Duodenal mucosa (tissue), 2 donors: ENCODE results near the gene LNPK.
A peak's percentile ranks its signal among the peaks of the same experiment; 100 is the strongest.

Experiments used
- H3K27ac ChIP-seq: one replicate; pipeline ENCODE4 v1.7.0; 2013; ENCODE audit warnings: low read depth, low read length
- H3K27me3 ChIP-seq, 2 donors: one replicate each; pipeline ENCODE4 v1.7.0; 2013; ENCODE audit warnings: low read length in 2 of 2, control low read depth in 1 of 2; ENCODE audit not compliant: insufficient read depth in 2 of 2, control insufficient read depth in 1 of 2
- H3K36me3 ChIP-seq, 2 donors: one replicate each; pipeline ENCODE4 v1.7.0; 2013; ENCODE audit warnings: low read length in 2 of 2, control low read depth in 1 of 2; ENCODE audit not compliant: insufficient read depth in 2 of 2, control insufficient read depth in 1 of 2
- H3K4me1 ChIP-seq, 2 donors: one replicate each; pipeline ENCODE4 v1.7.0; 2013; ENCODE audit warnings: low read length in 2 of 2, control low read depth in 1 of 2; ENCODE audit not compliant: insufficient read depth in 2 of 2, control insufficient read depth in 1 of 2
- H3K4me3 ChIP-seq, 2 donors: one replicate each; pipeline ENCODE4 v1.7.0; 2013; ENCODE audit warnings: low read length in 2 of 2, low read depth in 1 of 2
- H3K9ac ChIP-seq, 2 donors: one replicate each; pipeline ENCODE4 v1.7.0; 2013; ENCODE audit warnings: low read length in 2 of 2, low read depth in 1 of 2
- H3K9me3 ChIP-seq, 2 donors: one replicate each; pipeline ENCODE4 v1.7.0; 2013; ENCODE audit warnings: low read length in 2 of 2, control low read depth in 1 of 2; ENCODE audit not compliant: control insufficient read depth in 1 of 2

Gene LNPK

GRCh38 chr2:176001916-176002687, at the start of gene LNPK:
TSS of gene LNPK (minus strand) at chr2:176002267. CDS start at chr2:175995584, 6,683 bp downstream.
- H3K27ac ChIP-seq: peak within 1 kb of the TSS; percentile 59
- no peaks in the 10 kb centered on the region for H3K27me3 ChIP-seq
- peak within 1 kb of the TSS; percentile 87 to 94 for H3K4me3 ChIP-seq
- H3K9me3 ChIP-seq: no peaks in the 10 kb centered on the region
- peaks cover 5 to 23% of the 10 kb centered on the region in 2 donors for H3K4me1 ChIP-seq
- H3K9ac ChIP-seq: peak within 1 kb of the TSS; percentile 85 to 87
- H3K36me3 ChIP-seq: no peaks in the 10 kb centered on the region

GRCh38 chr2:176039375-176039774, 37.3 kb upstream of the LNPK start:
- H3K9me3 ChIP-seq: no peaks in the 10 kb centered on the region
- no peaks in the 10 kb centered on the region for H3K36me3 ChIP-seq
- no peak overlapping the region for H3K27ac ChIP-seq
- H3K9ac ChIP-seq: no peak overlapping the region
- H3K4me1 ChIP-seq: no peaks in the 10 kb centered on the region
- H3K4me3 ChIP-seq: no peak overlapping the region
- H3K27me3 ChIP-seq: peaks cover 11 to 16% of the 10 kb centered on the region in 2 donors

- Histone ChIP-seq H3K36me3 (no peaks in the 10 kb centered on the region), H3K27me3 (peaks cover 11 to 16% of the 10 kb centered on the region in 2 donors), H3K9ac (no peak overlapping the region), H3K4me1 (no peaks in the 10 kb centered on the region), H3K27ac (no peak overlapping the region), H3K9me3 (no peaks in the 10 kb centered on the region), H3K4me3 (no peak overlapping the region)
These were observed 36.6 kb upstream of the LNPK start for GRCh38 chr2:176038694-176039093.

- H3K4me1 ChIP-seq: no peaks in the 10 kb centered on the region
- no peaks in the 10 kb centered on the region for H3K36me3 ChIP-seq
- peaks cover 9 to 16% of the 10 kb centered on the region in 2 donors for H3K27me3 ChIP-seq
- H3K27ac ChIP-seq: no peak overlapping the region
- no peak overlapping the region for H3K9ac ChIP-seq
- H3K9me3 ChIP-seq: no peaks in the 10 kb centered on the region
- H3K4me3 ChIP-seq: no peak overlapping the region
These were observed 33.1 kb upstream of the LNPK start for GRCh38 chr2:176035013-176035691.

- Histone ChIP-seq H3K4me1 (no peaks in the 10 kb centered on the region), H3K9ac (no peak overlapping the region), H3K36me3 (no peaks in the 10 kb centered on the region), H3K27ac (no peak overlapping the region), H3K9me3 (no peaks in the 10 kb centered on the region), H3K4me3 (no peak overlapping the region), H3K27me3 (peaks cover 7 to 24% of the 10 kb centered on the region in 2 donors)
These were observed 25.7 kb upstream of the LNPK start for GRCh38 chr2:176027806-176028205.

- Histone ChIP-seq H3K4me1 (no peaks in the 10 kb centered on the region), H3K4me3 (no peak overlapping the region), H3K27ac (no peak overlapping the region), H3K9ac (no peak overlapping the region), H3K36me3 (no peaks in the 10 kb centered on the region), H3K9me3 (no peaks in the 10 kb centered on the region), H3K27me3 (peaks cover 7 to 19% of the 10 kb centered on the region in 2 donors)
These were observed 23.9 kb upstream of the LNPK start for GRCh38 chr2:176025932-176026331.

GRCh38 chr2:176024083-176024482, 22.0 kb upstream of the LNPK start:
- Histone ChIP-seq H3K9me3 (no peaks in the 10 kb centered on the region), H3K4me3 (no peak overlapping the region), H3K9ac (no peak overlapping the region), H3K36me3 (no peaks in the 10 kb centered on the region), H3K27ac (no peak overlapping the region), H3K27me3 (peaks cover 7 to 19% of the 10 kb centered on the region in 2 donors), H3K4me1 (no peaks in the 10 kb centered on the region)

GRCh38 chr2:176022048-176022447, 20.0 kb upstream of the LNPK start:
- Histone ChIP-seq H3K4me3 (no peak overlapping the region), H3K4me1 (no peaks in the 10 kb centered on the region), H3K27ac (no peak overlapping the region), H3K27me3 (peaks cover 7 to 13% of the 10 kb centered on the region in 2 donors), H3K9me3 (no peaks in the 10 kb centered on the region), H3K36me3 (no peaks in the 10 kb centered on the region), H3K9ac (no peak overlapping the region)

- H3K36me3 ChIP-seq: no peaks in the 10 kb centered on the region
These were observed 18.3 kb upstream of the LNPK start for GRCh38 chr2:176020400-176020799.

GRCh38 chr2:176018708-176019107, 16.6 kb upstream of the LNPK start:
- Histone ChIP-seq H3K9ac (no peak overlapping the region), H3K4me1 (no peaks in the 10 kb centered on the region), H3K36me3 (no peaks in the 10 kb centered on the region)

More at GRCh38 chr2:176020400-176020799, 18.3 kb upstream of the LNPK start:
- Histone ChIP-seq H3K4me1 (no peaks in the 10 kb centered on the region), H3K27me3 (peaks cover 0 to 4% of the 10 kb centered on the region in 2 donors), H3K4me3 (no peak overlapping the region), H3K27ac (no peak overlapping the region), H3K9ac (no peak overlapping the region), H3K9me3 (no peaks in the 10 kb centered on the region)

More at GRCh38 chr2:176018708-176019107, 16.6 kb upstream of the LNPK start:
- Histone ChIP-seq H3K27ac (no peak overlapping the region), H3K4me3 (no peak overlapping the region), H3K9me3 (no peaks in the 10 kb centered on the region), H3K27me3 (peaks cover 0 to 4% of the 10 kb centered on the region in 2 donors)
